Activated naive CD4-positive, alpha-beta T cell treated with anti-CD3 and anti-CD28 coated beads, Interleukin-2, amount 50 U/mL, for 72 hours (primary cell): ENCODE results near the gene ATG13. TPM values are rescaled to one million over a fixed set of nuclear protein-coding genes. Genes with fewer than 3 reads are reported as not detected.

ENCODE experiments used
- ATAC-seq, 2 donors: fragments of 150-1000 bp; cut with Tn5 transposase; 2 replicates each; pipeline ENCODE4 v1.10.0; 2021; ENCODE audit warnings: mild to moderate bottlenecking in 2 of 2, moderate library complexity in 2 of 2
- DNase-seq, 2 donors: peaks; one replicate each; pipeline ENCODE4 v3.0.0; 2021 to 2022; ENCODE audit warnings: low spot score in 2 of 2
- H3K27ac Mint-ChIP-seq, 2 donors: one replicate each; pipeline ENCODE4 v1.8.0; 2022; ENCODE audit warnings: mild to moderate bottlenecking in 2 of 2, mixed read lengths in 2 of 2
- H3K36me3 Mint-ChIP-seq, 2 donors: one replicate each; pipeline ENCODE4 v1.8.0; 2022; ENCODE audit warnings: mixed read lengths in 2 of 2
- H3K9me3 Mint-ChIP-seq, 2 donors: one replicate each; pipeline ENCODE4 v1.8.0; 2022; ENCODE audit warnings: mixed read lengths in 2 of 2
- total RNA-seq, 2 donors: library from RNA; stranded (reverse); gene quantifications; one replicate each; pipeline ENCODE4 v1.2.3, GENCODE V29; 2022

Gene ATG13
- total RNA-seq, 2 donors from 2014 or later: 54.0 to 99.9 TPM

DNA sequence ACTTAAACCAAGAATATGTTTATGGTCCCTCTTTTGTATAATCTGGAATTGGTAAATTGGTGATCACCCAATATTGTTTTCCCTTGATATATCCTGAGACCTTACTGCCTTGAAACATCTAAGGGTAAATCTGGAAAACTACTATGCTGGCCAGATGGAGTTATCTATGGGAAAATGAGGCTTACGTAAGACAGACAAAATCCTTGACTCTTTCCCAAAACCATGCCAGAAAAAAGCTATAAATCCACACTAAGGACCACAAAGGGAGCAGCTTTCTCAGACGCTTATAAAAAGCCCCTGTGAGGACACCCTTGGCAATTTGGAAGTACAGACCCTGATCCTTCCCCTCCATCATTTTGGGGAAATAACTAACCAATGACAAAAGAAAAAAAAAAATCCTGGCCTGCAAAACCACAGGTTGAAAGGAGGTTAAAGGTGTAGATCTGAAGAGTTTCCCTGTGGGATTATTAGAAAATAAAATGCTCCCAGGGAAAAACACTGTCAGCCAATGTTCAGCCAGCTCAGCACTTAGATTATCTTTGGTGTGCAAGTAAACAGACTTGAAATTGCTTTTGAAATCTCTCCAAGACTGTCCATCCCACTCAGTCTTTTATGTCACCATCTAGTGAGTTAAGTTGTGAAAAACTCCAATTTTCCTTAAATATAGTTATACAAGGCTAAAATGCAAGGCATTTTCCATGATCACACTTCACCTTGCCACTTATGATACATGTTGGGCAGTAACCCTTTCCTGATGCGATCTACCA lies 17.0 kb upstream of the ATG13 start:
- DNase-seq: no peak
- H3K27ac Mint-ChIP-seq: no peak overlapping the region
- H3K36me3 Mint-ChIP-seq: no peaks in the 10 kb centered on the region
- H3K9me3 Mint-ChIP-seq: no peaks in the 10 kb centered on the region
- ATAC-seq: no peak

DNA sequence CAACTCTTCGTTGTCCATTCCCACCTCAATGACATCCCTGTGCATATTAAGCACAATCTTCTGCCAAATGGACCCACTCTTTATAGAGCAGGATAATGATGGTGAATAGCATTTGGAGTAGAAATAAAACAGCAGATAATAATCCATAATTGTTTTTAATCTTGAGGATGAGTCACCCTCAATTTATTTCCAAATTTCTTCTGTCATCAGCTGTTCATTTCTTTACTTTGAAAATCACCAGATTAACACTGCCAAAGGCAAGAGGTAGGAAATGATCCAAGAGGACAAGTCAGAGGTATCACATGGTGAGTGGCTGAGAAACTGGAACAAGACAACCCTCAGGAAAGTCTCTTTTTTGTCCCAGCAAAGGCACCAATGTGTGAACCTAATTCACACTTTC lies 16.2 kb upstream of the ATG13 start:
- no peaks in the 10 kb centered on the region for H3K9me3 Mint-ChIP-seq
- no peak overlapping the region for H3K27ac Mint-ChIP-seq
- no peak for ATAC-seq
- H3K36me3 Mint-ChIP-seq: no peaks in the 10 kb centered on the region
- no peak for DNase-seq

DNA sequence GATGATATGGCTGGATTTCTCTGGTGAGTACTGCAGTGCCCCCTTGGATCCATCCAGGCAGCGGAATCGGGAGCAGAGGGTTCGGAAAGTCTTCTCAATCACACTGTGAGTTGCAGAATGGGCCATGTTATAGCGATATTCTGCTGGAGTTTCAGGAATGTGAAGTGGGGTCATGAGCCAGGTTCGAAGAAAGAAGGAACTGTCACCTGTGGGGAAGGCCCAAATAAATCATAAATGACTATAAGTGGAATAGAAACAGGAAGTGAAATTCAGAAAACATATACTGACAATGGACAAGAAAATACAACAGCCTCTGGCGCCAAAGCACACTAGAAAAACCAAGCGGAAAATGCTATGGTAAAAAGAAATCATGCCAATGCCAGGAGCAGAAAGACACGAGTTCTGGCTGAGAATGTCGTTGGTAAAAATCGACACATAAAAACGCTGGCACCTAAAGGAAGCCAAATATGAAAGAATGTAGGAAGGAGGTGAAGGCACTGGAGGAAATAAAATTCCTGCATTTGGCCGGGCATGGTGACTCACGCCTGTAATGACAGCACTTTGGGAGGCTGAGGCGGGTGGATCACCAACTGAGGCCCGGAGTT lies 13.5 kb upstream of the ATG13 start:
- Mint-ChIP-seq H3K27ac (no peak overlapping the region), H3K9me3 (no peaks in the 10 kb centered on the region), H3K36me3 (no peaks in the 10 kb centered on the region)
- DNase-seq (no peak), ATAC-seq (no peak)

DNA sequence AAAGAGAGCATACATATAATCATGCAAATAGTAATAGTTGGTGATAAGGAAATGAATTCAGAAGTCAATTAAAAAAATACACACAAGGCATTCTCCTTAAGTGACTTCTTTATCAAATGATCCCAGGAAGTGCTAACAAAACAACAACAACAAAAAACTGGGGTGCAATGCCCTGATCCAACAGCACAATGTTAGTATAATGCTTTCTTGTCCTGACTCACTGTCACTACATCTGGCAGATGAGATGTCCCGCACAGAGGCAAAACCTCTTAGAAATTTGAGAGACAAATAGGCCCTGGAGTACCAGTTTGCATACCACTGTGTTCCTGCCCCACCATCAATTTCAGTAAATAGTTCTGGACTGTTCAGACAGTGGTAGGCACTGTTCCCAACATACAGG lies 12.6 kb upstream of the ATG13 start:
- DNase-seq (no peak), ATAC-seq (no peak)
- Mint-ChIP-seq H3K27ac (no peak overlapping the region), H3K36me3 (no peaks in the 10 kb centered on the region), H3K9me3 (no peaks in the 10 kb centered on the region)

DNA sequence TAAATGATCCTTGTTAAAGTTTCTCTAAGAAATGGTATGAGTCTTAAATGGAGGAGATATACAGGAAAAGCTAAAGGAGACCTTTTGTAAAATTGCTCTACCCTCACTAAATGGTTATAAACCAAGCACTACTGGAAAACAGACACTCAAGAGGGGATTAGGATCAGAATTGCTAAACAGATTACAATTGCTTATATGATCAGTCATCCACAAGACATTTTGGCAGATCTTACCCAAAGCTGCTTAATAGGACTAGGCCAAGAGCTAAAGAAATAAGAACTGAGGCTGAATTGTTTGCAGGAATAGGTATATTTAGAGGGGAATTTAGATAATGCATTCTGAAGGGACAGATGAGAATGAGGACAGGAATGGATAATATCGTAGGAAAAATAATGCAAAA lies 9.8 kb upstream of the ATG13 start:
- no peak for ATAC-seq
- H3K27ac Mint-ChIP-seq: peak overlapping the region in 1 of 2 donors; percentile 24
- H3K9me3 Mint-ChIP-seq: no peaks in the 10 kb centered on the region
- H3K36me3 Mint-ChIP-seq: no peaks in the 10 kb centered on the region
- no peak for DNase-seq

DNA sequence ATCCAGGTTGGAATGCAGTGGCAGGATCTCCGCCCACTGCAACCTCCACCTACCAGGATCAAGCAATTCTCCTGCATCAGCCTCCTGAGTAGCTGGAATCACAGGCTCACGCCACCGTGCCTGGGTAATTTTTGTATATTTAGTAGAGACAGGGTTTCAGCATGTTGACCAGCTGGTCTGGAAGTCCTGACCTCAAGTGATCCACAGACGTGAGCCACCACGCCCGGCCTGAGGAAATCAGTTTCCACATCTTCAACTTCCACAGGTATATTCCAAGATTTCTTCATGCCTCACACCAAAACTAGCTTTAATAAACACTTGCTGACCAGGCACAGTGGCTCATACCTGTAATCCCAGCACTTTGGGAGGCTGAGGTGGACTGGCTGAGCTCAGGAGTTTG lies 8.0 kb upstream of the ATG13 start:
- no peak for ATAC-seq
- Mint-ChIP-seq H3K27ac (no peak overlapping the region), H3K36me3 (no peaks in the 10 kb centered on the region), H3K9me3 (no peaks in the 10 kb centered on the region)
- no peak for DNase-seq

DNA sequence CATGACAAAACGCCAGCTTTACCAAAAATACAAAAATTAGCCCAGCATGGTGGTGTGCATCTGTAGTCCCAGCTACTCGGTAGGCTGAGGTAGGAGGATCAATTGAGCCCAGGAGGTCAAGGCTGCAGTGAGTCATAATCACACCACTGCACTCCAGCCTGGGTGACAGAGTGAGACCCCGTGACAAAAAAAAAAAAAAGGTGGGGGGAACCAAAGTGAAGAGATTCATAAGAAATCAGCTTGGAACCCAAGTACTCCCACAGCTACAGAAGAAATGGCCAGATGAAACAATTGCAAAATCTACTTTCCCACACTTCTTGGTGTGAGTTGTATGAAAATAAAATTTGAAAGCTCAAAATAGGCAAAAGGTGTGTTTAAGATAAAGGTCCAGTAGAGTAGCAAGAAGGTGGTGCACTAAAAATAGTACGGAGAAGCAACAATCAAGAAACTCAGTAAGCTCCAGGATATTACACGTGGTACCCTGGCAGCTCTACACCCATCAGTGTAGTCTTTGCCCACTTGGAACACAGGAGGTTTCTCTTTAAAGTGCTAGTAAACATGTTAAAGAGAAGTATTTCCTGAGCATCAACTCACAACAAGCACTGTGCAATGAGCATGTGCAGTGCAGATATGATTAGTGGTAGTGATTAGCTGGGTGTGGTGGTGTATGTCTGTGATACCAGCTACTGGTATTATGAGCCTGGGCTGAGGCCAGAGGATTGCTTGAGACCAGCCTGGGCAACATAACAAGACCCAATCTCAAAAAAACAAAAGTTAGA lies 5.6 kb upstream of the ATG13 start:
- no peak for ATAC-seq
- DNase-seq: no peak
- H3K36me3 Mint-ChIP-seq: no peaks in the 10 kb centered on the region
- no peak overlapping the region for H3K27ac Mint-ChIP-seq
- no peaks in the 10 kb centered on the region for H3K9me3 Mint-ChIP-seq

DNA sequence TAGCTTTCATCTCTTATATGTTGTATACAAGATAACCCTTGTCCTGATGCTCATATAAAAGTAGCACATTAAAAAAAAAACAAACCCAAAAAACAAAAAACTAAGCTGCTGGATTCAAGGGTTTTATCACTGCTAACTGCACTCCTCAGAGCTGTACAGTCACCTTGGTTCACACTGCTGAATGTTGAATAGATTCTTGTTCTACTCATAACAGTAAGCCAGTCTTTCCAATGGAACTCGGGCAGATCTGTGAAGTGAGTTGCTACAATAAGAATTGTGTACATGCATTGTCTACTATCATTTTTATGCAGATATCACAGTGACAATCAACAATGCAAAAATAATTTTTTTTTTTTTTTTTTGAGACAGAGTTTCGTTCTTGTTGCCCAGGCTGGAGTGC lies 5.0 kb upstream of the ATG13 start:
- no peak for DNase-seq
- Mint-ChIP-seq H3K9me3 (no peaks in the 10 kb centered on the region), H3K27ac (no peak overlapping the region), H3K36me3 (peaks cover 0 to 2% of the 10 kb centered on the region in 2 donors)
- no peak for ATAC-seq

DNA sequence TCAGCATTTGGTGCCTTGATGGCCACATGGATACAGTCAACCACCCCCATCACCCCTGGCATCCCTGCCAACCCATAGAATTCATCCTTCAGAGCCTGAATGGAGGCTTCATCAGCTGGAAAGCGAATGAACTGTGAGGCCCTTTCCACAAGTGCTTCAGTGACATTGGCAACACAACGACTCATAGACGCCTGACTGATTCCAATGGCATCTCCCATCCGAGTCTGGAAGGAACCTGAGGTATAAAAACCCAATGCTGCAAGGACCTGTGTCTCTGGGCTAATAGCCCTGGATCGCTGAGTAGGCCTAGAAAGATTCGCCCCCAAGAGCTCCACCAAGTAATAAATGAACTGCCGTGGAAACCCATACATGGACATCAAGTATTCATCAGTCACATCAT lies 1.6 kb upstream of the ATG13 start:
- Mint-ChIP-seq H3K9me3 (no peaks in the 10 kb centered on the region), H3K36me3 (peaks cover 0 to 9% of the 10 kb centered on the region in 2 donors), H3K27ac (peak overlapping the region in 1 of 2 donors; percentile 95)
- no peak for ATAC-seq
- DNase-seq: no peak

DNA sequence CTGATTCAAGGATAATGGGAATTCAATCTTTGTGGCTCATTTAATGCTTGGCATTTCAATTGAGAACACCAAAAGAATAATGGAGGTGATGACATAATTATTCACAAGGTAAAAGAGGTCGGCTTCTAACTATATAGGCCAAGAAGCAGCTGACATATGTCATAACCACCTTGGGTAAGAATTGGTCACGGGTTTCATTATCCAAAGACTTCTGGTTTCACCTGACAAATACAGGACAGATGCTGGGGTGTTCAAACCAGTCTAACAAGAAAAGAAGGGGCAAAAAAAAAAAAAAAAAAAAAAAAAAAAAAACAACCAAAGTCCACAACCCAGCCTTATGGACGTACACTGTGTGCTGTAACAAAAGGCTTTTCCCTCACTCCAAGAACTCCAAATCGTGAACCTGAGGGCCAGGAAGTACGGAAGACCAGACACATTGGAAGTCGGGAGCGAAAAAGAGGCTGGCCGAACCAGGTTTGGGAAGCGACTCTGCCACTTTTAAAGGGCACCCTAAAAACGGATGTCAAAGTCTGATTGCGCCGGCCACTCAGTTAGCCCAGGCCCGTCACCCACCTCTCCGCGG lies 711 bp upstream of the ATG13 start:
- no peaks in the 10 kb centered on the region for H3K9me3 Mint-ChIP-seq
- H3K36me3 Mint-ChIP-seq: peaks cover 5 to 9% of the 10 kb centered on the region in 2 donors
- no peak for DNase-seq
- ATAC-seq: peak; percentile 23 to 54
- H3K27ac Mint-ChIP-seq: peak overlapping the region; percentile 95 to 100

DNA sequence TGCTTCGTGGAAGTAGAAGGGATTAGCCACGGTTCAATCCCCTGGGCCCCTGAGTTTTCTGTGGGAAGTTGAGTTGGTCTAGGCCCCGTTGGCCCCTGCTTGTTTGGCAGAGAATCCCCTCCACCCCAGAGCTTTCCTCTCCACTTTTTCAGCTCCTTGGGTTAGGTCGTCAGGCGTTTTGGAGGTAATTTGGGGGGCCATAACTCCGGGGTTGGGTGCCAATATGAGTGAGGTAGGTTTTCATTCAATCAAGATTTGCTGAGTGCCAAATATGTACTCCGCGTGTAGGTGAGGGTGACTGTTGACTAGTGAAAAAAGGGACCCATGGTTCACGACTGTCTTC lies 590 bp downstream of the ATG13 start:
- ATAC-seq (no peak), DNase-seq (no peak)
- H3K9me3 Mint-ChIP-seq: no peaks in the 10 kb centered on the region
- peaks cover 6 to 9% of the 10 kb centered on the region in 2 donors for H3K36me3 Mint-ChIP-seq
- peak overlapping the region; percentile 95 to 100 for H3K27ac Mint-ChIP-seq

DNA sequence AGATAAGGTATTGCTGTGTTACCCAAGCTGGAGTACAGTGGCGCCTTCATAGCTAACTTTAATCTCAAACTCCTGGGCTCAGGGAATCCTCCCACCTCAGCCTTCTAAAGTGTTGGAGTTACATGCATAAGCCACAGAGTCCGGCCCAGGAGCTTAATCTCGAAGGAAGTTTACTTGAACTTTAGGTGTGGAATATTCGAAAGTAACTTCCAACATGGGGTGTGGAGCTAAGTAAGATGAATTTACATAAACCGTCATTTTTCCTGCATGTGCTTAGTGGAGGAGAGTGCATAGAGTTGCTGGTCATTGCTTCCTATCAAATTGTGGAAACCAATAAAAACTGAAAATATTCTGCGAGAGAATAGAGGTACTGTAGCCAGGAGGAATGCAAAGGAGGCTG lies 1.5 kb downstream of the ATG13 start:
- Mint-ChIP-seq H3K9me3 (no peaks in the 10 kb centered on the region), H3K36me3 (peaks cover 6 to 9% of the 10 kb centered on the region in 2 donors), H3K27ac (peak overlapping the region; percentile 69 to 95)
- no peak for DNase-seq
- ATAC-seq: no peak

DNA sequence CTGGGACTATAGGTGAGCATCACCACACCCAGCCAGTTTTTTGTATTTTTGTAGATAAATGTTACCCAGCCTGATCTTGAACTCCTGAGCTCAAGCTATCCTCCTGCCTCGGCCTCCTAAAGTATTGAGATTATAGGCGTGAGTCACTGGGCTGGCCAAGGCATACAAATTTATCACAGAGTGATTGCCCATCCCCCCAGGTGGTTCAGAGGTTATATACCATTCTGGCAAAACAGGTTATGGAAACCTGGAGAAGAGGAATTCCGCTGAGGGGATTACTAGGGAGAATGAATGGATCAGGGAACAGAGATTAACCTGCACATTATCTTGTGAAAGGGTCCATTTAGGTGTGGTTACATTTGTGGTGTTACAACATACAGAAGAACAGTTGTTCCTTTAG lies 8.1 kb downstream of the ATG13 start:
- no peak for DNase-seq
- peak overlapping the region in 1 of 2 donors; percentile 80 for H3K27ac Mint-ChIP-seq
- no peaks in the 10 kb centered on the region for H3K9me3 Mint-ChIP-seq
- peaks cover 6 to 12% of the 10 kb centered on the region in 2 donors for H3K36me3 Mint-ChIP-seq
- ATAC-seq: no peak

DNA sequence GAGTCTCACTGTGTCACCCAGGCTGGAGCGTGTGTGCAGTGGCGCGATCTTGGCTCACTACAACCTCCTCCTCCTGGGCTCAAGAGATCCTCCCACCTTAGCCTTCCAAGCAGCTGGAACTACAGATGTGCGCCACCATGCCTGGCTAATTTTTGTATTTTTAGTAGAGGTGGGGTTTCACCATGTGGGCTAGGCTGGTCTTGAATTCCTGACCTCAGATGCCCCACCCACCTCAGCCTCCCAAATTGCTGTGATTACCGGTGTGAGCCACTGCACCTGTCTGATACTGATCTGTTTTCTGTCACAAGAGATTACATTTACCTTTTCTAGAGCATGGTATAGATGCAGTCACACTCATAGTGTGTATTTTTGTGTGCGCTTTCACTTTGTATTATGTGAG lies 11.6 kb downstream of the ATG13 start:
- DNase-seq: no peak
- no peak for ATAC-seq
- peaks cover 0 to 12% of the 10 kb centered on the region in 2 donors for H3K36me3 Mint-ChIP-seq
- no peaks in the 10 kb centered on the region for H3K9me3 Mint-ChIP-seq
- no peak overlapping the region for H3K27ac Mint-ChIP-seq

DNA sequence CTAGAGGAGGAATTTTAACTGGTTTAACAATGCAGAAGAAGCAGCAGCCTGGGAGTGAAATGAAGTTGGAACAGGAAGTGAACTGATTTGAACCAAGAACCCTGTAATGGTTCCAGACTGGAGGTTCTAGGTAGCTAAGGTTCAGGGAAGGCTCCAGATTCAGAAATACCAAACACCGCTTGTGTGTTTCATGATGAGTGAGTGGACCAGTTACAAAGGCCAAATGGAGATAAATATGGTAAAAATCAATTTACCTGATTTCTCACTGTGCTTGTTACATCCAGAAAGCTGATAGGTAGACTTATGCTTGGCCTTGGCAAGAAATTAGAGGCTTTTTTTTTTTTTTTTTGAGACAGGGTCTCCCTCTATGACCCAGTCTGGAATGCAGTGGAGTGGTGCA lies 12.9 kb downstream of the ATG13 start:
- Mint-ChIP-seq H3K9me3 (no peaks in the 10 kb centered on the region), H3K36me3 (peaks cover 0 to 4% of the 10 kb centered on the region in 2 donors), H3K27ac (no peak overlapping the region)
- ATAC-seq: no peak
- no peak for DNase-seq

DNA sequence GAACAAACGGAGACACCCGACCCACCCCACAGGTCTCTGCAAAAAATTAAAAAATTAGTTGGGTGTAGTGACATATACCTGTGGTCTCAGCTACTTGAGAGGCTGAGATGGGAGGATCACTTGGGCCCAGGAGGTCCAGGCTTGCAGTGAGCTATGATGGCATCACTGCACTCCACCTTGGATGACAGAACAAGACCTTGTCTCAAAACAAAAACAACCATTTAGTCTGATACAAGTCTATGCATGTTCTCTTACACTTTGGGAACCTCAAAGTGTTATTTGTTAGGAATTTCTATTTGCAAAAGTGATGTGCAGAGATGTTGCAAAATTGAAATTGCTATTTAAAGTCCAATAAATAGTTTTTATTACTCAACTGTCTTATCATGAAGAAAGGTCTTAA lies 14.3 kb downstream of the ATG13 start:
- ATAC-seq (no peak), DNase-seq (no peak)
- H3K9me3 Mint-ChIP-seq: no peaks in the 10 kb centered on the region
- no peaks in the 10 kb centered on the region for H3K36me3 Mint-ChIP-seq
- H3K27ac Mint-ChIP-seq: no peak overlapping the region

DNA sequence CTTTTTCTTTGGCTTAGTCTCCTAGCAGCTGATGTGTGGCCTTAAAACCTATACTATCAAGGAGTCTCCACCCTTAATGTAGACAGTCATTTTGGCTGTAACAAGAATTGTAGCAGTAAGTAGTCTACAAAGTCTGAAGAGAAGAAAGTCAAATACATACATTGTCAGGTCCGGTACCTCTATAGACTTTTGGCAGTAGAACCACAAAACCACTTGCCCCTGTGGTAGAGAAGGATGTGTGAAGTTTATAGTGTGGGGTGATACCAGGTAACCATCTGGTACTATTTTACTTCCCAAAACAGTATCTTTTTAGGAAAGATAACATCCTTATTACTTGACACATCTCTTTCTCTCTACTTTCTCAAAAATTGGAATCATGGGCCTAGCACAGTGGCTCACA lies 15.1 kb downstream of the ATG13 start:
- H3K36me3 Mint-ChIP-seq: no peaks in the 10 kb centered on the region
- H3K9me3 Mint-ChIP-seq: no peaks in the 10 kb centered on the region
- ATAC-seq: no peak
- H3K27ac Mint-ChIP-seq: no peak overlapping the region
- no peak for DNase-seq
